GM12878 (cell line): Measurements from ENCODE around the gene SUCNR1. TPM values are rescaled to one million over a fixed set of nuclear protein-coding genes. Genes with fewer than 3 reads are reported as not detected.

Source experiments
- BRCA1 ChIP-seq: IDR thresholded peaks from 2 replicates; pipeline ENCODE4 v1.6.1; 2011; ENCODE audit warnings: low read depth, low read length, improper control_type of control experiment
- STAT3 ChIP-seq: IDR thresholded peaks from 2 replicates; pipeline ENCODE4 v1.6.1; 2011; ENCODE audit warnings: low read depth, low read length, improper control_type of control experiment
- WRNIP1 ChIP-seq: IDR thresholded peaks from 2 replicates; pipeline ENCODE4 v1.6.1; 2011; ENCODE audit warnings: low read depth, low read length, improper control_type of control experiment, borderline replicate concordance
- polyA plus RNA-seq, 11 experiments: library from polyadenylated mRNA; depleted of rRNA in 4 of 11; unstranded in 6 of 11; stranded (reverse) in 5 of 11; fragments of >200 nt; fragmentation: Nextera tagmentation in 4 of 11; fragmentation: Illumina TruSeq in 1 of 11; extraction: Ambion mirVana in 4 of 11; extraction: Trizol in 1 of 11; gene quantifications; 1 replicate in 1 of 11; 2 replicates in 10 of 11; pipeline versions ENCODE4 v1.2.1 to v1.2.3, GENCODE V29; 2011 to 2016; ENCODE audit warnings: inconsistent platforms in 2 of 11, missing spikeins in 2 of 11, low read depth in 1 of 11
- total RNA-seq, 4 experiments: library from RNA; depleted of rRNA in 3 of 4; stranded (reverse); fragments of >200 nt in 3 of 4; fragmentation: Illumina TruSeq in 1 of 4; extraction: Trizol in 1 of 4; gene quantifications; 2 replicates each; pipeline versions ENCODE4 v1.2.1 to v1.2.3, GENCODE V29; 2013 to 2021

SUCNR1 gene
- total and polyA plus RNA-seq, 10 of the 15 experiments (the other 5 are each of a cell fraction or from before 2014, with no cell fraction given), result 0.03 to 0.12 (median 0.07) TPM; not detected in 4

DNA sequence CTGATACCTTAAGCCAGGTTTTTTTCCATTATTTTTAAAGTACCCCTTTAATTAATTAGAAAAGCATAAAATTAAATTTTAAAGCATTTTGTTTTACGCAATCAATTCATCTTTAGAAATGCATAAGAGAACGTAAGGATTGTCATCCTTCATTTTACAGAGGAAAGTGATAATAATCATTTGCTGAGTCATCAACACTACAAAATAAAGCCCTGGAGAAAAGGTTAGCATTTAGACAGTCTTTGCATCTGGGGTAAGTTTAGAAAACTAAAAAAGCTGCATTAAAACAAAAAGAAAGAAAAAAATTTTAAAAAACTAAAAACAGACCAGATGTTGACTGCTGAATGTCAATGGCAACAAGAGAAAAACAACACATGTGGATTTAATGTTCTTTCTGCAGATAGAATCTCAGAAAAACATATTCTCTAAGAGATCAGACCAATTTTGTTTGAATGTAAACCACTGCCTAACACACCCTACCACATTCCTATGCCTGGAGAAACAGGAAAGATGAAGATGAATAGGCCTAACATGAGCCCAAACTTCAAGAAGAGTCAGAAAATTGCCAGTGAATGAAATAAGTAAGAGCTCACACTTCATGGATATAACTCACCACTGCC is 59.9 kb downstream of the SUCNR1 start (continued):
- TF ChIP-seq BRCA1, result no peak
- no peak for TF ChIP-seq STAT3
- TF ChIP-seq WRNIP1, result no peak

Other genes with a start within 250 kb of the SUCNR1 start
- not detected in 2 replicates for gene AADACL2, start 139.7 kb upstream of the SUCNR1 start, total RNA-seq (2014; rRNA removed)
- gene AADACL2, start 139.7 kb upstream of the SUCNR1 start, total RNA-seq (2014; rRNA removed; fragmentation: Illumina TruSeq; extraction: Trizol), result not detected in 2 replicates
- gene AADACL2, start 139.7 kb upstream of the SUCNR1 start, total RNA-seq (2021), result not detected in 2 replicates
- gene AADACL2, start 139.7 kb upstream of the SUCNR1 start, polyA plus RNA-seq (2011; rRNA removed), result not detected in 2 replicates
- gene AADACL2, start 139.7 kb upstream of the SUCNR1 start, polyA plus RNA-seq (2014; fragmentation: Illumina TruSeq; extraction: Trizol), result not detected in 2 replicates
- not detected for gene AADACL2, start 139.7 kb upstream of the SUCNR1 start, polyA plus RNA-seq (2014; fragmentation: Nextera tagmentation; extraction: Ambion mirVana)
- gene AADACL2, start 139.7 kb upstream of the SUCNR1 start, polyA plus RNA-seq (2014; rRNA removed), result not detected in 2 replicates
- gene AADACL2, start 139.7 kb upstream of the SUCNR1 start, polyA plus RNA-seq (2016; fragmentation: Nextera tagmentation; extraction: Ambion mirVana), result not detected
- gene AADAC, start 59.5 kb upstream of the SUCNR1 start, total RNA-seq (2014; rRNA removed), result not detected in 2 replicates
- gene AADAC, start 59.5 kb upstream of the SUCNR1 start, total RNA-seq (2014; rRNA removed; fragmentation: Illumina TruSeq; extraction: Trizol), result not detected in 2 replicates
- 0.13 TPM in 1 of 2 replicates, not detected in the other for gene AADAC, start 59.5 kb upstream of the SUCNR1 start, total RNA-seq (2021)
- gene AADAC, start 59.5 kb upstream of the SUCNR1 start, polyA plus RNA-seq (2011; rRNA removed), result not detected in 2 replicates
- not detected in 2 replicates for gene AADAC, start 59.5 kb upstream of the SUCNR1 start, polyA plus RNA-seq (2014; fragmentation: Illumina TruSeq; extraction: Trizol)
- gene AADAC, start 59.5 kb upstream of the SUCNR1 start, polyA plus RNA-seq (2014; fragmentation: Nextera tagmentation; extraction: Ambion mirVana), result not detected
- not detected in 2 replicates for gene AADAC, start 59.5 kb upstream of the SUCNR1 start, polyA plus RNA-seq (2014; rRNA removed)
- gene AADAC, start 59.5 kb upstream of the SUCNR1 start, polyA plus RNA-seq (2016; fragmentation: Nextera tagmentation; extraction: Ambion mirVana), result not detected